Measurements from ENCODE around the gene EPB41L2.

The EPB41L2 gene

GRCh38 chr6:130865793-130866192 lies 197.3 kb downstream of the EPB41L2 start:
- no peak for DNase-seq (ENCODE audit: low spot score)

DNA sequence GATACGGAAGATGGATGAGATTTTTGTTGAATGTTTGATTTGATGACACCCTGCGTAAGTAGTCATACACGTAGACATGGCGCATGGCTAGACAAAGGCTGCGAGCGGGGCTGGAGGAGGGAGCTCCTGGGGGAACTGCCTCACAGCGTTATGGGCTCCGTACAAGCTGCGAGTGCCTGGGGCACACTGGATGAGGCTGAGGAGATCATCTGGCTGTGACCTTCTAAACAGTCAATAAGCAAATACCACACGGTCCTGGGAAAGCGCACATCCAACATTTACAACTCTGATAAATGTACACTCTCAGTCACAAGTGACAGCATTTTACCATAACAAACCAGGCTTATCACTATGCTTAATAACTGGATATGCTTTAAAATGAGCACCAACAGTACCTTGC lies 198.7 kb downstream of the EPB41L2 start:
- DNase-seq (ENCODE audit: low spot score): no peak

DNA sequence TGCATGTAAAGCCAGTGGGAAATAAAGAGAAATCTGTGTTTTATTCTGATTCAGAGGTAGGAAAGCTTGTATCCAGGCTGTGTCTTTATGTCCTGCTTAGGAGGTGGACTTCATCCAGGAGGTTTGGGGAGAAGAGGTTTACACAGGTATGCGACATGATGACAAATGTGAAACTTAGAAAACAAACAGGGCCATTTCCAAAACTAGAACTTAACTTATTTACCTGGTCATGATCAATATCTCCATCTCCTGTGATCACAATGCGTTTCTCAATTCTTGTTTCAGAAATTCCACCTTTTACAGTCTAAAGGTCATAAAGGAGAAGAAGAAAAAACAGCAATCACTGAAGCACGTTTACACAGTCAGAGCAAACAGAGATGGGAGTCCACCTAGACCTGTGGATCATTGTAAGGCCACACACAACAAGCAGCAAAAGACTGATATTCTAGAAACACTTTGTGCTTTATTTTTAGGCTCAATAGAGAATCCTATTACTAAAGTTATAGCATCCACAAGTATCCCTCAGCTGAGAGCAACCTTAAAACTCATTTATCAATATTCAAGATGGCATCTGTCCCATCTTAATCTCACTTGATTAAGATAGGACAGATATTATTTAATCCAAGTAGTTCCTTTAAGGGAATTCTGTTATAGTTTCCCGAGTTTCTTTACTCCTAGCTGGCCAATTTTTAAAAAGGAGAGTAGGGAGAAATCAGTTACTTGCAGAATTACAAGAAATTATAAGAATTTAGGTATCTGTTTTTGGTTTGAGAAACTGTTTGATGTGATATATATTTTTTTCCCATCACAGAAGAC lies 199.4 kb downstream of the EPB41L2 start:
- no peak for DNase-seq (ENCODE audit: low spot score)

DNA sequence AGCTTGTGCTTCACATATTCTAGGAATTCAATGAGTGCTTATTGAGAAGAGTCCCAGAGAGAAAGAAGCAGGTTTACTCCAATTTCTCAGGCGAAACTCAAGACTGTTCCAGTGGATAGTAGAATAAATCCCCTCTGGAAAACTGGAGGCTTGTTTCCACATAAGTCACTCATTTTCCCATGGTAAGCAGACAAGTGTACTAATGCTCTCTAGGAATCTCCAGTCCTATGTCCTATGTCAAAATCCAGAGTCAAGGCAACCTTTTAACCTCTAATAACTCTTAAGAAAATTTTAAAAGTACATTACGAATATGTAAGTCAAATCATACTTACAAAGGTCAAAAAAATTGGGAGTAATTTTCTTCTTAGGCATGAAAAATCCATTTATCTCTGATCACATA lies 200.7 kb downstream of the EPB41L2 start:
- no peak for DNase-seq (ENCODE audit: low spot score)

DNA sequence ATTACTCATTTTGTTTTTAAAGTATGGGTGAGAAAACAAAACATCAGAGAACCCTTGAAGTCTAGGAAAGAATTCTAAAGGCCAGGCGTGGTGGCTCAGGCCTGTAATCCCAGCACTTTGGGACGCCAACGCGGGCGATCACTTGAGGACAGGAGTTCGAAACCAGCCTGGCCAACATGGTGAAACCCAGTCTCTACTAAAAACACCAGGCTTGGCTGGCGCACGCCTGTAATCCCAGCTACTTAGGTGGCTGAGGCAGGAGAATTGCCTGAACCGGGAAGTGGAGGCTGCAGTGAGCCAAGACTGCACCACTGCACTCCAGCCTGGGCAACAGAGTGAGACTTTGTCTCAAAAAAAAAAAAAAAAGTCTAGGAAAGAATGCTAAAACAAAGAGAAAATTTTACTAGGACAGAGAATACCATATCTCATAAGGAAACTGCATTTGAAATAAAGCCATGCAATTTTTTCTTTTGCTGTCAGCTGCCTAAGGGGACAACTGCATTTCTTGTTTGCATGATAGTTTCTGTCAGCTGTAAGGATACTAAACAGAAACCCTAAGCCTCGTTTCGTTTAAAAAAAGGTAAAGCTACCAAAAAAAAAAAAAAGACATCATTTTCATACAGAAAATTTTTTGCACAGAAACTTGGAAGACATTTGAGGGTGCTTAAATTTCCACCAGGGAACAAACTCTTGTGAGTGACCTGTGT lies 203.7 kb downstream of the EPB41L2 start:
- no peak for DNase-seq (ENCODE audit: low spot score)

- no peak for DNase-seq (ENCODE audit: low spot score)
Observed at GRCh38 chr6:130858498-130859160, 204.4 kb downstream of the EPB41L2 start.

DNA sequence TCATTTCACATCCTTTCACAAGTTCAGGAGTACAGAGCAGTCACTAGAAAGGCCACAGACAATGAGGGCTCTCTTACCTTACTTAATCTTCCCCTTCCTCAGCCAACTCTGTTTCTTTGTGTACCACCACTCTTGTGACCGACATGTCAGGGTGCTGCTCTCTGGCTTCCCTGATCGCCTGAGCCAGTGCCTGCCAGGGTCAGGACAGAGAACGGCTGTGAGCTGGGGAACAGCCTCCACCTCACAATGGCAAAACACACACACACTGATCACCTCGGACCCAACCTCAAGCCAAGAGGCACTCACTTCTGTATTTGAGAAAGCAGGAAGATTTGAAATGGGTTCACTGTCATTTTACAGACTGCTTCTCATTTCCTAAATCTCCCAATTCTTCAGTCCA lies 205.0 kb downstream of the EPB41L2 start:
- no peak for DNase-seq (ENCODE audit: low spot score)

GRCh38 chr6:130853555-130854183 lies 209.4 kb downstream of the EPB41L2 start:
- DNase-seq (ENCODE audit: low spot score): no peak

DNA sequence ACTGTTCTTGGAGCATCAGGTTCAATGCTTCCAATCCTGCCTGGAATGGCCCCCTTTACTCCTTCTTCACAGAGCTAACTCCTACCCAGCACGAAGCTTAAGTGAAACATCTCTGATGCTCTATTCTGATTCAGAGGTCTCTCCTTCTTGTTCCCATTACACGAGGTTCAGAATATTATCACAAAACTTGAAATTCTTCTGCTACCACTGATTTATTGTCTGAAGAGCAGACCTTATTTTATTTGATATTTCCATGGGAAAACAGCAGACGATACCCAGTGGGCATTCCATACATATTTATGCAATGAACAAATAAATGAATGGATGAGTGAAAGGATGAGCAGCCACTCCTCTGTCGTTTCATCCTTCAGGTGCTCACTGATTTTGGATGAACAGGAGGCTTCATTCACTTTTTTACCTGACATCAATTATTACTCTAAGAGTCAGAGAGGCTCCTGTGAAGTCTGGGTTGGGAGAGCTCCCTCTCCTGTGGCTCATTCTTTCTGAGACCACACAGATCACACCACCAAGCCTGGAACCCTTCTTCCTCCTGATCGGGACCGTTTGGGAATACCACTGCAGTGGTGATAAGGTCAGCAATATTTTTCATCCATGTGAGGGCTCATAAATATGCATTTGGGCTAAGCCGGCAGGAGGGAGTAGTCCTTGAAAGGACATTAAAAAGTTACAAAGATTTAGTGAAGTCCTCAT lies 210.0 kb downstream of the EPB41L2 start:
- DNase-seq (ENCODE audit: low spot score): no peak

GRCh38 chr6:130851026-130851425 lies 212.0 kb downstream of the EPB41L2 start:
- no peak for DNase-seq (ENCODE audit: low spot score)

DNA sequence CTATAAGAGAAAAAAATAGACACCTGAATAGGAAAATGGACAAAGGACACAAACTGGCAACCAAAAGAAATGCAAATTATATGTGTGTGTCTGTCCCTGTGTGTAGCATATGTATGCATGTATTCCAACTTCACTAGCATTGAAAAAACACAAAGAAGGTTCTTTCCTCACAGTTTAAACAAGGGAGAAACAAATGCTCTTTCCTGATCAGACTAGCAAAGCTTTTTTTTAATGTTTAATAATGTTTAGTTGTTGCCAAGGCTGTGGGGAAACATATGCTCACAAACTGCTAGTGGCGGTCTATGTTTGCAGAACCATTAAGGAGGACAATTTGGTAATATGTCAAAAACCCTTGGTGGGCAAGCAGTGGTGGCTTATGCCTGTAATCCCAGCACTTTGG lies 213.5 kb downstream of the EPB41L2 start:
- DNase-seq (ENCODE audit: low spot score): no peak

- DNase-seq (ENCODE audit: low spot score): no peak
Observed at GRCh38 chr6:130848945-130849344, 214.1 kb downstream of the EPB41L2 start.

GRCh38 chr6:130847001-130847910 lies 215.8 kb downstream of the EPB41L2 start:
- no peak for DNase-seq (ENCODE audit: low spot score)

- no peak for DNase-seq (ENCODE audit: low spot score)
Observed at GRCh38 chr6:130846501-130846900, 216.5 kb downstream of the EPB41L2 start.

- DNase-seq (ENCODE audit: low spot score): peak; percentile 29
Observed at GRCh38 chr6:130843575-130844320, 219.3 kb downstream of the EPB41L2 start.

- no peak for DNase-seq (ENCODE audit: low spot score)
Observed at GRCh38 chr6:130841128-130841728, 221.8 kb downstream of the EPB41L2 start.

- no peak for DNase-seq (ENCODE audit: low spot score)
Observed at GRCh38 chr6:130840050-130840449, 223.0 kb downstream of the EPB41L2 start.

- no peak for DNase-seq (ENCODE audit: low spot score)
Observed at GRCh38 chr6:130839379-130839778, 223.7 kb downstream of the EPB41L2 start.

GRCh38 chr6:130838951-130839350 lies 224.1 kb downstream of the EPB41L2 start:
- no peak for DNase-seq (ENCODE audit: low spot score)
